Erythroblast (primary cell): ENCODE measurements around the gene DEPDC7.

Experiments
- GATA1 ChIP-seq: IDR thresholded peaks from 2 replicates; pipeline ENCODE4 v1.6.1; 2011; ENCODE audit warnings: low read depth, mild to moderate bottlenecking, control low read depth, low read length, moderate library complexity
- POLR2A ChIP-seq: IDR thresholded peaks from 2 replicates; pipeline ENCODE4 v1.6.1; 2011; ENCODE audit warnings: mild to moderate bottlenecking, low read length

GRCh38 chr11:33001281-33001680, 14.4 kb upstream of the DEPDC7 start:
- TF ChIP-seq POLR2A = no peak
- TF ChIP-seq GATA1 = no peak
